Measurements from ENCODE around the gene POMT1.

Gene POMT1

DNA sequence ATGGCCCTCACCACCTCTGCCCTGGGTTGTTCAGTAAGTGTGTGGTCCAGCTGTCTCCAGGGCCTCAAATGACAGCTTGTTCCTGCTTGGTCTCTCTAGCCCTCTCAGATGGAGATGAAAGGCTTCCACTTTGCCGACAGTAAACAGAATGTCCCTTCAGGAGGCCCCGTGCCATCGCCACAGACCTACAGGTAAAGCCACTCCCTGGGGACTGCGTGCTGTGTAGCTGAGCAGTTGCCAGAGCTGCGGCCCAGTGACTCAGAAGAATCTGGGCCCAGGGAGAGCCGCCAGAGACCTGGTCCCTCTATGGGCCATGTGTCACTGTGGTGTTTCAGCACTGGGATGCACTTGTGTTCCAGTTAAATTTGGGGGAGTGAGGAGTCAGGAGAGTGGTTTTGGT lies 10.6 kb upstream of the POMT1 start:
- TF ChIP-seq, protein P1, sequence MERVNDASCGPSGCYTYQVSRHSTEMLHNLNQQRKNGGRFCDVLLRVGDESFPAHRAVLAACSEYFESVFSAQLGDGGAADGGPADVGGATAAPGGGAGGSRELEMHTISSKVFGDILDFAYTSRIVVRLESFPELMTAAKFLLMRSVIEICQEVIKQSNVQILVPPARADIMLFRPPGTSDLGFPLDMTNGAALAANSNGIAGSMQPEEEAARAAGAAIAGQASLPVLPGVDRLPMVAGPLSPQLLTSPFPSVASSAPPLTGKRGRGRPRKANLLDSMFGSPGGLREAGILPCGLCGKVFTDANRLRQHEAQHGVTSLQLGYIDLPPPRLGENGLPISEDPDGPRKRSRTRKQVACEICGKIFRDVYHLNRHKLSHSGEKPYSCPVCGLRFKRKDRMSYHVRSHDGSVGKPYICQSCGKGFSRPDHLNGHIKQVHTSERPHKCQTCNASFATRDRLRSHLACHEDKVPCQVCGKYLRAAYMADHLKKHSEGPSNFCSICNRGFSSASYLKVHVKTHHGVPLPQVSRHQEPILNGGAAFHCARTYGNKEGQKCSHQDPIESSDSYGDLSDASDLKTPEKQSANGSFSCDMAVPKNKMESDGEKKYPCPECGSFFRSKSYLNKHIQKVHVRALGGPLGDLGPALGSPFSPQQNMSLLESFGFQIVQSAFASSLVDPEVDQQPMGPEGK (CRISPR knock-in tag; IDR thresholded peaks at IDR 0.05; ENCODE audit: borderline replicate concordance): no peak
- TF ChIP-seq ISL1 (CRISPR knock-in tag; IDR thresholded peaks at IDR 0.05): no peak
- no peak for TF ChIP-seq PPARA (CRISPR knock-in tag; IDR thresholded peaks at IDR 0.05; ENCODE audit: borderline replicate concordance)
- no peak for TF ChIP-seq ZNF8 (CRISPR knock-in tag; IDR thresholded peaks at IDR 0.05)
- no peak for TF ChIP-seq RARB (CRISPR knock-in tag; IDR thresholded peaks at IDR 0.05)
- ATAC-seq: no peak

DNA sequence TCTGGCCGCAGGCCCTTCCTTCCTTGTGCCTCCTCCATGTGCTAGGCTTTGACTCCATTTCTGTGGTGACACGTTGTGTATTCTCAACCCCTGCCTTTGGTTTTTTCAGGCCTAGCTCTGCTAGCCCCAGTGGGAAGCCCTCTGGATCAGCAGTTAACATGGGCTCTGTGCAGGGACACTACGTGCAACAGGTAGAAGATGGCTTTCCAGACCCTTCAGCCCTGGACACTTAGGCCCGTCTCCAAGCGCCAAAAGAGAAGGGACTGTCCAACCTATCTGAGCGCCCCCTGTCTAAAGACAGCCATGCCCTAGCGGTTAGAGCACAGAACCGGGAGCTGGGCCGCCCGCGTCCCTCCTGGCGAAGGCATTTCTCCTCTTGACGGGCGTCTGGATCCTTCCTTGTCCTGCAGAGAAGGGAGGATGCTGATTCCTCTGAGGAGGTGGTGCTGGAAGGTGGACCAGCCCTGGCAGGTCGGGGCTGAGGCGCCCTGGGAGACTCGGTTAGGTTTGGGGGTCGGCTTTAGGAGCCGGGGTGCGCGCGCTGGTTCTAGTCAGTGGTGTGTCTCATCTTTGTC lies 8.3 kb upstream of the POMT1 start:
- ATAC-seq: no peak
- TF ChIP-seq ZNF8 (CRISPR knock-in tag; IDR thresholded peaks at IDR 0.05): no peak
- TF ChIP-seq CSDC2 (CRISPR knock-in tag; IDR thresholded peaks at IDR 0.05): no peak
- TF ChIP-seq, protein P1 (CRISPR knock-in tag; IDR thresholded peaks at IDR 0.05; ENCODE audit: borderline replicate concordance): no peak
- TF ChIP-seq, protein P2, sequence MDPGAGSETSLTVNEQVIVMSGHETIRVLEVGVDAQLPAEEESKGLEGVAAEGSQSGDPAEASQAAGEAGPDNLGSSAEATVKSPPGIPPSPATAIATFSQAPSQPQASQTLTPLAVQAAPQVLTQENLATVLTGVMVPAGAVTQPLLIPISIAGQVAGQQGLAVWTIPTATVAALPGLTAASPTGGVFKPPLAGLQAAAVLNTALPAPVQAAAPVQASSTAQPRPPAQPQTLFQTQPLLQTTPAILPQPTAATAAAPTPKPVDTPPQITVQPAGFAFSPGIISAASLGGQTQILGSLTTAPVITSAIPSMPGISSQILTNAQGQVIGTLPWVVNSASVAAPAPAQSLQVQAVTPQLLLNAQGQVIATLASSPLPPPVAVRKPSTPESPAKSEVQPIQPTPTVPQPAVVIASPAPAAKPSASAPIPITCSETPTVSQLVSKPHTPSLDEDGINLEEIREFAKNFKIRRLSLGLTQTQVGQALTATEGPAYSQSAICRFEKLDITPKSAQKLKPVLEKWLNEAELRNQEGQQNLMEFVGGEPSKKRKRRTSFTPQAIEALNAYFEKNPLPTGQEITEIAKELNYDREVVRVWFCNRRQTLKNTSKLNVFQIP (CRISPR knock-in tag; IDR thresholded peaks at IDR 0.05; ENCODE audit: borderline replicate concordance, low read depth): no peak
- no peak for TF ChIP-seq ZC3H10 (CRISPR knock-in tag; IDR thresholded peaks at IDR 0.05)
- TF ChIP-seq, protein P3, sequence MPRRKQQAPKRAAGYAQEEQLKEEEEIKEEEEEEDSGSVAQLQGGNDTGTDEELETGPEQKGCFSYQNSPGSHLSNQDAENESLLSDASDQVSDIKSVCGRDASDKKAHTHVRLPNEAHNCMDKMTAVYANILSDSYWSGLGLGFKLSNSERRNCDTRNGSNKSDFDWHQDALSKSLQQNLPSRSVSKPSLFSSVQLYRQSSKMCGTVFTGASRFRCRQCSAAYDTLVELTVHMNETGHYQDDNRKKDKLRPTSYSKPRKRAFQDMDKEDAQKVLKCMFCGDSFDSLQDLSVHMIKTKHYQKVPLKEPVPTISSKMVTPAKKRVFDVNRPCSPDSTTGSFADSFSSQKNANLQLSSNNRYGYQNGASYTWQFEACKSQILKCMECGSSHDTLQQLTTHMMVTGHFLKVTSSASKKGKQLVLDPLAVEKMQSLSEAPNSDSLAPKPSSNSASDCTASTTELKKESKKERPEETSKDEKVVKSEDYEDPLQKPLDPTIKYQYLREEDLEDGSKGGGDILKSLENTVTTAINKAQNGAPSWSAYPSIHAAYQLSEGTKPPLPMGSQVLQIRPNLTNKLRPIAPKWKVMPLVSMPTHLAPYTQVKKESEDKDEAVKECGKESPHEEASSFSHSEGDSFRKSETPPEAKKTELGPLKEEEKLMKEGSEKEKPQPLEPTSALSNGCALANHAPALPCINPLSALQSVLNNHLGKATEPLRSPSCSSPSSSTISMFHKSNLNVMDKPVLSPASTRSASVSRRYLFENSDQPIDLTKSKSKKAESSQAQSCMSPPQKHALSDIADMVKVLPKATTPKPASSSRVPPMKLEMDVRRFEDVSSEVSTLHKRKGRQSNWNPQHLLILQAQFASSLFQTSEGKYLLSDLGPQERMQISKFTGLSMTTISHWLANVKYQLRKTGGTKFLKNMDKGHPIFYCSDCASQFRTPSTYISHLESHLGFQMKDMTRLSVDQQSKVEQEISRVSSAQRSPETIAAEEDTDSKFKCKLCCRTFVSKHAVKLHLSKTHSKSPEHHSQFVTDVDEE (CRISPR knock-in tag; IDR thresholded peaks at IDR 0.05): no peak
- no peak for TF ChIP-seq RARB (CRISPR knock-in tag; IDR thresholded peaks at IDR 0.05)
- no peak for TF ChIP-seq ZNF565 (CRISPR knock-in tag; conservative IDR thresholded peaks at IDR 0.05; ENCODE audit: low read depth)
- no peak for TF ChIP-seq ARNTL (CRISPR knock-in tag; IDR thresholded peaks at IDR 0.05; ENCODE audit: borderline replicate concordance, low read depth)
- TF ChIP-seq BACH2 (CRISPR knock-in tag; IDR thresholded peaks at IDR 0.05; ENCODE audit: borderline replicate concordance): no peak
- no peak for TF ChIP-seq SNAI2 (CRISPR knock-in tag; IDR thresholded peaks at IDR 0.05)

DNA sequence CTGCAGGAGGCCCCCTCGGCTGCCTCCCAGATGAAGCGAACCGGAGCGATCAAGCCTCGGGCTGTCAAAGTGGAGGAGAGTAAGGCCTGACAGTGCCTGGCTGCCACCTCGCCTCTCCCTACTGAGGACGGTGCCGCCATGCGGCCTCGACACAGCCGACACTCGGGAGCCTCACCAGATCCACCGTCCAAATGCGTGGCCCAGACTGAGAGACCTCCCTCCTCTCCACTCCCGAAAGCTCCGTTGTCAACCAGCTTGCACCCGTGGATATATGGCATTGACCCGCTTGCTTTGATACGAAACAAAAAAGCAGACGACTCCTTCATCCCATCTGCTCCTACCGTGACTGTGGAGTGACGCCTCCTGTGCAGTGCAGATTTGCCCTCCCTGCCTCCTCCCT lies 6.9 kb upstream of the POMT1 start:
- ATAC-seq: no peak
- no peak for TF ChIP-seq RARB (CRISPR knock-in tag; IDR thresholded peaks at IDR 0.05)
- no peak for TF ChIP-seq ZNF70 (CRISPR knock-in tag; IDR thresholded peaks at IDR 0.05)
- TF ChIP-seq ARNTL (CRISPR knock-in tag; IDR thresholded peaks at IDR 0.05; ENCODE audit: borderline replicate concordance, low read depth): no peak
- TF ChIP-seq ZFP3 (CRISPR knock-in tag; IDR thresholded peaks at IDR 0.05): no peak
- TF ChIP-seq ESRRG (CRISPR knock-in tag; IDR thresholded peaks at IDR 0.05): no peak
- TF ChIP-seq, protein P4, sequence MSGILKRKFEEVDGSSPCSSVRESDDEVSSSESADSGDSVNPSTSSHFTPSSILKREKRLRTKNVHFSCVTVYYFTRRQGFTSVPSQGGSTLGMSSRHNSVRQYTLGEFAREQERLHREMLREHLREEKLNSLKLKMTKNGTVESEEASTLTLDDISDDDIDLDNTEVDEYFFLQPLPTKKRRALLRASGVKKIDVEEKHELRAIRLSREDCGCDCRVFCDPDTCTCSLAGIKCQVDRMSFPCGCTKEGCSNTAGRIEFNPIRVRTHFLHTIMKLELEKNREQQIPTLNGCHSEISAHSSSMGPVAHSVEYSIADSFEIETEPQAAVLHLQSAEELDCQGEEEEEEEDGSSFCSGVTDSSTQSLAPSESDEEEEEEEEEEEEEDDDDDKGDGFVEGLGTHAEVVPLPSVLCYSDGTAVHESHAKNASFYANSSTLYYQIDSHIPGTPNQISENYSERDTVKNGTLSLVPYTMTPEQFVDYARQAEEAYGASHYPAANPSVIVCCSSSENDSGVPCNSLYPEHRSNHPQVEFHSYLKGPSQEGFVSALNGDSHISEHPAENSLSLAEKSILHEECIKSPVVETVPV (CRISPR knock-in tag; IDR thresholded peaks at IDR 0.05): no peak
- TF ChIP-seq CSDC2 (CRISPR knock-in tag; IDR thresholded peaks at IDR 0.05): no peak
- no peak for TF ChIP-seq SNAI2 (CRISPR knock-in tag; IDR thresholded peaks at IDR 0.05)
- no peak for TF ChIP-seq ZC3H10 (CRISPR knock-in tag; IDR thresholded peaks at IDR 0.05)
- TF ChIP-seq BACH2 (CRISPR knock-in tag; IDR thresholded peaks at IDR 0.05; ENCODE audit: borderline replicate concordance): no peak
- no peak for TF ChIP-seq OSR1 (CRISPR knock-in tag; IDR thresholded peaks at IDR 0.05)
- TF ChIP-seq, protein P1 (CRISPR knock-in tag; IDR thresholded peaks at IDR 0.05; ENCODE audit: borderline replicate concordance): no peak
- no peak for TF ChIP-seq ZFP30 (CRISPR knock-in tag; IDR thresholded peaks at IDR 0.05)
- TF ChIP-seq ISL1 (CRISPR knock-in tag; IDR thresholded peaks at IDR 0.05): no peak
- no peak for TF ChIP-seq TCF4 (CRISPR knock-in tag; IDR thresholded peaks at IDR 0.05; ENCODE audit: borderline replicate concordance)
- TF ChIP-seq ZNF565 (CRISPR knock-in tag; conservative IDR thresholded peaks at IDR 0.05; ENCODE audit: low read depth): no peak
